ENCODE data around the gene VCL.
"Not testable (repeated sequence)": the region's sequence is repeated elsewhere in the genome, so short reads cannot be mapped to it uniquely, and the experiment has no call there.

Gene VCL

GRCh38 chr10:74145133-74145532 is 147.2 kb downstream of the VCL start:
- no peaks in the 10 kb centered on the region for H3K27me3 ChIP-seq
- H3K4me3 ChIP-seq (ENCODE audit: low read depth, low read length): no peak overlapping the region
- DNase-seq: no peak
- H3K9me3 ChIP-seq: no peaks in the 10 kb centered on the region
- TF ChIP-seq CTCF (IDR thresholded peaks at IDR 0.05; ENCODE audit: low read depth, low read length): no peak
- H3K36me3 ChIP-seq: peaks cover 12% of the 10 kb centered on the region
- peaks cover 3% of the 10 kb centered on the region; the same call in 1 of the 2 replicates for H3K4me1 ChIP-seq

- not testable (repeated sequence) for H3K9me3 ChIP-seq; H3K4me3 ChIP-seq (ENCODE audit: low read depth, low read length); DNase-seq; H3K4me1 ChIP-seq; H3K27me3 ChIP-seq
- peaks cover 12% of the 10 kb centered on the region for H3K36me3 ChIP-seq
These were observed 149.1 kb downstream of the VCL start for GRCh38 chr10:74146980-74147379.

- Histone ChIP-seq H3K9me3 (no peaks in the 10 kb centered on the region), H3K27me3 (no peaks in the 10 kb centered on the region), H3K4me3 (ENCODE audit: low read depth, low read length) (peak within 1 kb of the TSS; percentile 73), H3K36me3 (peaks cover 12% of the 10 kb centered on the region), H3K4me1 (peaks cover 3% of the 10 kb centered on the region)
- peak; percentile 78 for DNase-seq
- TF ChIP-seq CTCF (IDR thresholded peaks at IDR 0.05; ENCODE audit: low read depth, low read length): no peak
These were observed 152.5 kb downstream of the VCL start, which contains the start of gene AP3M1 for GRCh38 chr10:74150204-74150989. Gene AP3M1, minus strand, starts transcription at chr10:74150828. Its CDS starts 12,449 bp downstream, at chr10:74138379.

GRCh38 chr10:74150990-74151878 is 153.3 kb downstream of the VCL start, which contains the start of gene ADK:
Gene ADK, plus strand, starts transcription at chr10:74151221. Its CDS starts 58 bp downstream, at chr10:74151279.
- peak; percentile 13; the same call in 1 of the 2 replicates for TF ChIP-seq CTCF (IDR thresholded peaks at IDR 0.05; ENCODE audit: low read depth, low read length)
- Histone ChIP-seq H3K9me3 (no peaks in the 10 kb centered on the region), H3K4me3 (ENCODE audit: low read depth, low read length) (peak within 1 kb of the TSS; percentile 73), H3K27me3 (no peaks in the 10 kb centered on the region), H3K4me1 (peaks cover 3% of the 10 kb centered on the region), H3K36me3 (peaks cover 9% of the 10 kb centered on the region; the same call in 1 of the 2 replicates)
- DNase-seq: peak; percentile 100

GRCh38 chr10:74151879-74152722 is 154.2 kb downstream of the VCL start:
- Histone ChIP-seq H3K27me3 (no peaks in the 10 kb centered on the region), H3K4me1 (peaks cover 3% of the 10 kb centered on the region), H3K36me3 (peaks cover 8% of the 10 kb centered on the region; the same call in 1 of the 2 replicates), H3K9me3 (no peaks in the 10 kb centered on the region), H3K4me3 (ENCODE audit: low read depth, low read length) (peak overlapping the region; percentile 73)
- TF ChIP-seq CTCF (IDR thresholded peaks at IDR 0.05; ENCODE audit: low read depth, low read length): no peak
- no peak for DNase-seq

GRCh38 chr10:74153123-74153522 is 155.2 kb downstream of the VCL start:
- Histone ChIP-seq H3K9me3 (no peaks in the 10 kb centered on the region), H3K27me3 (no peaks in the 10 kb centered on the region), H3K4me3 (ENCODE audit: low read depth, low read length) (no peak overlapping the region), H3K4me1 (peaks cover 3% of the 10 kb centered on the region), H3K36me3 (peaks cover 3% of the 10 kb centered on the region; the same call in 1 of the 2 replicates)
- DNase-seq: no peak
- TF ChIP-seq CTCF (IDR thresholded peaks at IDR 0.05; ENCODE audit: low read depth, low read length): peak; percentile 38

All from BE2C (cell line).